Activated CD8-positive, alpha-beta memory T cell treated with anti-CD3 and anti-CD28 coated beads, Interleukin-2, amount 50 U/mL, for 1 hour (primary cell): ENCODE measurements around the gene SCNN1A.

Source experiments
- DNase-seq: peaks from one replicate; pipeline ENCODE4 v3.0.0-alpha.2; 2020; ENCODE audit errors: extremely low read depth

SCNN1A gene

DNA sequence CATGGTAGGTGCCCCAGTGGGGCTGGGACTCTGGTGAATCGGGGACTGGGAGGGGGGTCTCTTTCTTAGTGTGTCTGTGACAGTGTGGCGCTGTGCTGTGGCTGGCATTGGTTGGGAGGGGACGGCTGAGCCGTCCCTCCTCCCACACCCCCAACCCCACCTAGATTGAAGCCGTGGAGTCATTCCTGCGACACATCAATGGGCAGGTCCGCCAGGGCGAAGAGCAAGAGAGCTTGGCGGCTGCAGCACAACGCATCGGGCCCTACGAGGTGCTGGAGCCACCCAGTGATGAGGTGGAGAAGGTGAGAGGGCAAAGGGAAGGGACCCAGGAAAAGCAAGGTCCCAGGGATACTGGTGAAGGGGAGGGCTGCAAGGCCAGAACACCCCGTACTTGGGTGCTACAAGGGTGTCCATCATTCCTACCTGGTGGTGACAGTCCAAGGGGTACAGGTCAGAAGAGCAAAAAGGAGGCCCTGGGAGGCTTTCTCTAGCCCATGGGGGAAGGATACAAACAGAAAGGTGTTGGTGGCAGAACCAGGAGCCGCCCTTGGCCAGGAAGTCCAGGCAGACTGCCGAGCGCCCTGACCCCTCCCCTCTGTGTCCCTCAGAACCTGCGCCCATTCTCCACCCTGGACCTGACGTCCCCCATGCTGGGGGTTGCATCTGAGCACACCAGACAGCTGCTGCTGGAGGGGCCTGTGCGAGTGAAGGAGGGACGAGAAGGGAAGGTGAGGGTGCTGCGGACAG lies 57.5 kb downstream of the SCNN1A start:
- no peak for DNase-seq

DNA sequence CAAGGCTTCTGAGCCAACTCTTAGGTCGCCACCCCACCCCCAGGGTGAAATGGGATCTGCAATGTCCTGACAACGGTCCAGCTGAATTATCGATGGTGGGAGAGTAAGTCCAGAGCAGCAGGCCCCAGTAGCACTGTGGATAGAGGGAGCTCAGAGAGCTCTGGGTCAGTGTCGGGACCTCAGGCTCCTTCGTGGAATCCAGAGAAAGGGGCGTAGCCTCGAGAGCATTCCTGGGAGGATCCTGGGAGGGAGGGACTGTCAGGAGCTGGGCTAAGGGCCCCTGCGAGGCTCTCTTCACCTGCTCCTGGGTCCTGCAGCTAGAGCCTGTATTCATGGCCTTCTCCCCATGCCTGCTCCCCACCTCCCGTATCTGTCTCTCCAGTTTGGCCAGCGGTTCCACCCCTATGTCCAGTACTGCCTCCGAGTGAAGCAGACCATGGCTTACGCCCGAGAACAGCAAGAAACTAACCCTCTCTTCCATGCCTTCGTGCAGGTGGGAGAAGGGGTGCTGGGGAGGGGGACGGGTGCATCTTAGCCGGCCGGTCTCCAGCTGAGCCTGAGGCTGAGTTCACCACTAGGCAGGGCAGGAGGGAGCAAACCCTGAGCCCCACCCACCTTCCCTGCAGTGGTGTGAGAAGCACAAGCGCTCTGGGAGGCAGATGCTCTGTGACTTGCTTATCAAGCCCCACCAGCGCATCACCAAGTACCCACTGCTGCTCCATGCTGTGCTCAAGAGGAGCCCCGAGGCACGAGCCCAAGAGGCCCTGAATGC lies 58.3 kb downstream of the SCNN1A start:
- no peak for DNase-seq

DNA sequence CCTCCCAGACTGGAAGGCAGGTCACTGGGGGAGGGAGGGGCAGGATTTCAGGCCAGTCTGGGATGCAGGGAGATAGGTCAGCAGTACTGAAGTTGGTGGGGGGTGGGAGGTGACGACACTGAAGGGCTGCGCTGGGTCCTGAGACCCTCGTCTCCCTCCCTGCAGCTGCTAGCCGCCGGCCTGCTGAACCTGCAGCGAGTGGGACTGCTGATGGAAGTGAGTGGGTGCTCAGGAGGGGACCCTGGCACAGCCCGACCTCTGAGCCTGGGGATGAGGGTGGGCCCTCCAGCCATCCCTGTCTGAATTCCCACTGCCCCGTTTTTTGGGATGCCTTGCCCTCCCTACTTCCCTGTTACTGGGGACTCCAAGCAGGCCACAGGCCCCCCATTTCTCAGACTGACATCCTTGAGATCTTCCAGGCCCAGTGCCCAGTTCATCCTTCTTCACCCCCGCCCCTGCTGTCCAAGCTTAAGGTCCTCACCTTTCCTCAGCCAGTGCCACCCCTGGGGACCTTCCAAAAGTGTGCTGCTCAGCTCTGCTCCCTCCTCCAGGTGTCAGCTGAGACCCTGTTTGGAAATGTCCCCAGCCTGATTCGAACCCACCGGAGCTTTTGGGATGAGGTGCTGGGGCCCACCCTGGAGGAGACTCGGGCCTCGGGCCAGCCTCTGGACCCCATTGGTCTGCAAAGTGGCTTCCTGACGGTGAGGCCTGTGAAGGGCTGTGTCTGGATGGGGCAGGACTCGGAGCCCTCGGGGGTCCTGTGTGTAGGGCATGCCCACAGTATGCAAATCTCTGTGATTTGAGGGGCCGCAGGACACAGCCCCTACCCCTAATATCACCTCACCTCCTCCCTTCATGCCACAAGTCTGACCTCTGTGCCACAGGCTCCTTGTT lies 59.4 kb downstream of the SCNN1A start:
- no peak for DNase-seq

DNA sequence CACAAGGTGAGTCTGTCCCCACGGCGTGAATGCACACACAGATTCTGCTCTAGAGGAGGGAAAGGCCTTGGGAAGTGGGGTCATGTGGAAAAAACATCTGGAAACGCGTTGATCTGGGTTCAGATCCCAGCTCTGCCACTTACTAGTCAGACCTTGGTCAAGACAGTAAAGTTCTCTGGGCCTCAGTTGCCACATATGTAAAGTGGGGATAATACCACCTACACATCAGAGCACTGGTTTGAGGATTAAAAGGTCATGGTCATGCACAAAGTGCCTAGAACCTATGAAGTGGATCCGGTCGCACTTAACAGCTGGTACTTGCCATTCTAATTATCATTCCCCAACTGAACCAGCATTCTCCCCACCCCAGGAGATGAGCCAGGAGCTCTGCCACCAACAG lies 60.2 kb downstream of the SCNN1A start:
- no peak for DNase-seq

DNA sequence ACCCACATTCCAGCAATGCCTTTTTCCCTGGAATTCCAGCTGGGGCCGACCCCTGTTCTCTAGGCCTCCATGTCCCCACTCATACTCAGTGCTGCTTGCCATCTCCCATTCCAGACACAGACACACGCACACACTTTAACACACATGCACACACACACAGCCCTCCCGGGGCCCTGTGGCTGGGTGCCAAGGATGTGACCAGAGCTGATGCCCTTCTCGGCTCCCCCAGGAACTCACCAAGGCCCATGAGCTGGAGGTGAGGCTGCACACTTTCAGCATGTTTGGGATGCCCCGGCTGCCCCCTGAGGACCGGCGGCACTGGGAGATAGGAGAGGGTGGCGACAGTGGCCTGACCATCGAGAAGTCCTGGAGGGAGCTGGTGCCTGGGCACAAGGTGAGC lies 60.6 kb downstream of the SCNN1A start:
- DNase-seq = no peak

DNA sequence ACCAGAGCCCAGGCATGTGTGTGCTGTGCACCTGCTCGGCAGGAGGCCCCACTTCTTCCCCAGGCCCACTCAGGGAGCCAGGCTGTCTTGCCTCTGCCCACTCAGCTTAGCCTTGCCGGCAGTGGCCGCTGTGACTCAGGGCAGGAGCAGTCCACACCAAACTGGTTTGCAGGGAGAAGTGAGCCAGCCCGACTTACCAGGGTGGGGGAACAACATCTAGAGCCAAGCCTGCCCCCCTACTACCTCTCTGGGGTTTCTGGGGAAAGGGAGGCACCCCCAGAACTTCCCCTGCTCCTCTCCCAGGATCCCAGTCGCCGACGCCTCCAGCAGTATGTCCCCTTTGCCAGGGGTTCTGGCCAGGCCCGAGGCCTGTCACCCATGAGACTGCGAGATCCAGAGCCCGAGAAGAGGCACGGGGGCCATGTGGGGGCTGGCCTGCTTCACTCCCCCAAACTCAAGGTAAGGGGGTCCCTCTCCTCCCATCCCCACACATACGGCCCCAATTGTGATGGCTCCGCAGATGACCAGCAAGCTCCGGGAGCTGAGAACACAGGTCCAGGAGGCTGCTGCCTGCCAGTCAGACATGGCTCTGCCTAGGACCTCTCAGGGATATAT lies 61.9 kb downstream of the SCNN1A start:
- DNase-seq = no peak

DNA sequence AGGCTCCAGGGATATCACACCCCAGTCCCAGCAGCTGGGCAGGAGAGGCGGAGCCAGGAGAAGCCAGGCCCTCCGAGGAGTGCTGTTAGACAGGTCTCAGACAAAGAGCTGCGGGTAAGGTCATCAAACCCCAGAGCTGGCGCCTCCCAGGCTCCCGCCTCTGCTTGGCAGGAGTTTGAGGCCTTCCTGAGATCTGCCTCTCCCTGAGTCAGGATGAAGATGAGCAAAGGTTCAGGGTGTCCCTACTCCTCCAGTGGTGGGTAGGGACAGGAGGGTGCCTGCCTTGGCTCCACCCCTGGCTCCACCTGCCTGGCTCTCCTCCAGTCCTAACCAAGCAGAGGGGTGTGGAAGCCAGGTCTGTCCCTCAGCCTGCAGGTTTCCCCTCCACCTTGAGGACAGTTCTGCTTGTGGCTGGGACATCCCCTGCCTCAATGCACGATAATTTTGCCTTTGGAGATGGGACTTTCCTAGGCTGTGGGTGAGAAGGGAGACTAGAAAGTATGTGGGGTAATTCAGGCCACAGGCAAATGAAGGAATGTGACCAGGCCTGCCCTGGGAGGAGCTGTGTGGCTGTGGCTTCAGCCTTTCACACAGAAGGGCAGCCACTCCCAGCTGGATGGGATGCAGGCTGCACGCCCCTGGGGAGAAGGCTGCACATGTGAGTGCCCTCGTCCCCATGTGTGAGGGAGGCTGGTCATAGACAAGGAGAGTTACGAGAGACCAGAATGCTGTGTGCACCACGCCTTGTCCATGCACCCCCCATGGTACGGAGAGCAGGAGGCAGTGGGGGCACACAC lies 62.6 kb downstream of the SCNN1A start:
- DNase-seq = no peak

DNA sequence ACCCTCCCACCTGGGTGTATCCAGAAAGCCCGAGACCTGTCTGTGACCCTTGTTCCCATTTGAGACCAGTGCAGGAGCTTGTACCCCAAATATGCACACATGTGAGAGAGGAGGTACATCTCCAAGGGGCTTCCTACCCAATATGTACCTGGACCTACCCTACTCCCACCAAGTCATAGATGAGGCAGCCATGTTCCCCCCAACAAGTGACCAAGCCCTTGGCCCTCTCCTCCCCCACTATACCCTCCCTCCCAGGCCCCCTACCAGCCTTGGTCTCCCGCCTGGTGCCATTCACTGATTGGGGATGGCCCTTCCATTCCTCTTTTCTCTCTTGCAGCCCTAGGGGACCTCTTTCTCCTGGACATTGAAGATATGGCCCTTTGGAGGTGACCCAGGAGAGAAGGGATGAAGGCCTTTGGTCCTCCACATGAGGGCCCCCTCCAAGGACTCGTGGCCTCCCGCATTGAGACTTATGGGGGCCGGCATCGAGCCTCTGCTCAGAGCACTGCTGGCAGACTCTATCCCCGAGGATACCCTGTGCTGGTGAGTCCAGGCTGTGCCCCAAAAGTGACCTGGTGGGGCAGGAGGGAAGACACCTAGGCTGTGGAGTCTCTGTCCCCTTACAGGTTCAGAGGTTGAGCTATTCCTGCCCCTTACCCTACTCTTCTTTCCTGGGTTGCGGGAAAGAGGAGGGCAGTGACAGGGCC lies 63.4 kb downstream of the SCNN1A start:
- no peak for DNase-seq

DNA sequence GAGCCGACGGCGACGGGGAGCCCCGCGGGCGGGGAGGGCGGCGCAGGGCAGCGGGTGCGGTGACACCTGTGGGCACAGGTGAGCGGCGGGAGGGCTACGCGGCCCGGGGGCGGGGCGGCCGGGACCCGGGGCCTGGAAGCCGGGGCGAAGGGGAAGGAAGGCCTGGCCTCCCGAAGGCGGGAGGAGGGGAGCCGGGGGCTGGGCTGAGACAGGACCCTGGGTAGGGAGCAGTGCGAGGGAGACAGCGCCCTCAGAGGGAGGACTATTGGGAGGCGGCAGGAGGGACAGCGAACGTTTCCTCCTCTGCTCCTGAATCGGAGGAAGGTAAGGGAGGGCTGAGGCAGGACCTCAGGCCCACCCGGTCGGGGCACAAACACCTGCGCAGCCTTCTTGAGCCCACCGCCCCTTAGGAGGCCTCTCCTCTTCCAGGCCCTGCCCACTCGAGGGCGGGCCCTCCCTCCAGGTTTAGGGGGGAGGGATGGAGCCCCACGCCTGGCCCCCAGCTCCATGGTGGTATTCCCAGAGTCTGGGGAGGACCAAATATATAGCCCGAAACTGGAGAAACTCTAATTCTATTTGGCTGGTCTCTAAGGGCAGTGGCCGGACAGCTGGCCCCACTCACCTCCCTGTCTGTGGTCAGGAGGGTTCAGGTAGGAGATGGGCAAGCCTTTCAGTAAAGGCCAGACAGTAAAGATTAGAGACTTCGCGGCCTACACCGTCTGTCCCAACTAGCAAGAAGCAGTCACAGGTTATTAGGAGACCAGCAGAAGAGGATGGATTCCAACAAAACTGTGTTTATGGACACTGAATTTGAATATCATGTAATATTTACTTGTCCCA lies 64.4 kb downstream of the SCNN1A start:
- no peak for DNase-seq

DNA sequence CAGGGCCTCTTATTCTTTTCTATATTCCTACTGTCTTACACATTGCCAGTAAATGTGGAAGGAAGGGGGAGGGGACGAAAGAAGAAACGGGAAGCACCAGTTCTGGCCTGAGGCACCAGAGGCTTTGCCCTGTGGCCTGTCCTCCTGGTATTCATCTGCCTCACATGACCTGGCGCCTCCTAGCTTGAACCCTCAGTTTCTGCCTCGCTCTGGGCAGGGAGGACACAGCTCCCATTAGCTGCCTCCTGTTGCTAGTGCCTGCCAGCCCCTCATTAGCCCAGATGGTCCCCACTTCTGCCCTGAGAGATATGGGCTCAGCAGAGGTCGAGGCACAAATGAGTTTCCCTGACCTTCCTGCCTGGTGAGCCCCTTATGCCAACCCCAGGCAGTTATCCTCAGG lies 67.8 kb downstream of the SCNN1A start:
- no peak for DNase-seq

DNA sequence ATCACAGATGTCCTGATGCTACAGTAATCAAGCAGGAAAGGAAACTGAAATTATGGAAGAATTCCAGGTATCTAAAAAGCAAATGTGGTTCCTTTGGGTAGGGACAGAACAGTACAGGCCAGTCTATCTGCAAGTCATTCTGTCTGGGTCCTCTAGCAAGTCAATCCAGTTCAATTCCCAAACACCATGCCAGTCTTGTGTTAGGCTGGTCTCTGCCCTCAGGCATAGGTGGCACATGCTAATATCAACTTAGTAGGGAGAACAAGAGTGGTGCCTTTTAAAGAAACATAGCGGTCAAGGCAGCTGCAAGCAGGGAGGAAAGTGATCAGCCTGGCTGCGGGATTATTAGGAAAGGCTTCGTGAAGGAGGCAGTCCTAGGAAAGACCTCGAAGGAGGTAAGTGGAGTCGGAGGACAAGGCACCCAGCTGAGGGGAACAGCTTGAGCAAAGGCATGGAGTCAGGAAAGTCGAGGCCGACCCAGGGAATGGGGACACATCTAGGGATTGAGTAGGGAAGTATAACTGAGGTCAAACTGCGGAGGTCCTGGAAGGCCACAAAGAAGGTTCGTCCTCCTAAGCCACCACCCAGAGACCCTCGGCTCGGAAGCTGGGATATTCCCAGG lies 68.7 kb downstream of the SCNN1A start:
- no peak for DNase-seq

DNA sequence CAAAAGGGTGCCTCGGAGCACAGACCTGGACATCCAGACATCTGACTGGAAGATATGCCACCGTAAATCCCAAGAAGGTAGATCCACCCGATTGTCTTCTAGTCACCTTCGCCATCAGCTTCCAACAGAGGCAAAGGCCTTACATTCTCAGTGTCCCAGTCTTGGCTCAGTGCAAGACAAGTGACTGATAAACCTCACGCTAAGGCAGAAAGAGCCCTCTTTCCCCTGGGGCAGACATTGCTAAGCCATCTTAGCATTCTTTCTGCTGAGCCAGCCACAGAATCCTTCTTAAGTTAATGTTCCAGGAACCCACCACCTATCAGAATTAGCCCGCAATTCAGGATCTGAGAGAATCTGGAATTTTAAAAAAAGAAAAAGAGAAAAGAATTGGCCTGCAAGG lies 69.2 kb downstream of the SCNN1A start:
- DNase-seq = no peak

DNA sequence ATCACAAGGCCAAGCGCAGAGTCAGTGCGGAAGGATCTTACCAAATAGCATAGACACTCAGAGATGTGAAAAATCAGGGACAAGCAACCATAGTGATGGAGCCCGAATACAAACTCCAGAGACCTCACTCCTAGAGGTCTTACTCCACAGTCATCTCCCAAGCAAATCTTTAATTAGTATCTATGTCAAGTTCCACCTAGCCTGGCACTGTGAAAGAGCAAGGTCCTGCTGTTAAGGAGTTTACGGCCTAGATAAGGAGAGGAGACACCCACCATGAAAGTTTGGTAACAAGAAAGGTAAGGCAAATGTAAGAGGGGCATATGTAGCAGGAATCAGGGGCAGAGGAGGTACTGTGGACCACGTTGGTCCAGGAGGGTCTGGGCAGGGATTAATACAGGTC lies 72.3 kb downstream of the SCNN1A start:
- no peak for DNase-seq

DNA sequence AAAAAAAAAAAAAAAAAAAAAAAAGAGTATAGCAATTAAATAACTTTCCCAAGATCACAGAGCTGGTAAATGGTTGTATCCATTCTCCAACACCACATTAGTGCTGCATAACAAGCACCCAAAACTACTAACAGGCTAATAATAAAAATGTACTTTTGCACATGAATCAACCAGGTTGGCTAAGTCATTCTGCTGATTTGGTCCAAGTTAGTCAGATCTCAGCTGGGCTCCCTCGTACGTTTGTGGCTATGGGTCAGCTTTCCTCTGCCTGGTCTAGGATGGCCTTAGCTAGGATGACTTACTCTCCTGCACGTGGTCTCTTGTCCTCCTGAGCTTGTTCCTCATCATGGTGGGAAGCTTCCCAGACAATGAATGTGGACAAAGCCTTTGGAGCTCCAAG lies 72.7 kb downstream of the SCNN1A start:
- DNase-seq = no peak

DNA sequence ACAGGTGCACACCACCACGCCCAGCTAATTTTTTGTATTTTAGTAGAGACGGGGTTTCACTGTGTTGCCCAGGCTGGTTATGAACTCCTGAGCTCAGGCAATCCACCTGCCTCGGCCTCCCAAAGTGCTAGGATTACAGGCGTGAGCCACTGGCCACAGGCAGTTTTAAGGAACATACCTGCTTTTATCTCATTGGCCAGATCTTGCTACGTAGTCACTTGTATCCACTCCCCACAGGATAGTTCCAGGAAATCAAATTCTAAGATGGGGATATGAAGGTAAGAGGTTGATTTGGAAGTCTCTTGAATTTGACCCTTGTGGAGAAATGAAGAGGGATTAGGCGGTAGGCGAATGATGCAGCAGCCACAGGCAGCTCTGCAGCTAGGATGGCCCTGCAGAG lies 73.6 kb downstream of the SCNN1A start:
- DNase-seq = no peak

DNA sequence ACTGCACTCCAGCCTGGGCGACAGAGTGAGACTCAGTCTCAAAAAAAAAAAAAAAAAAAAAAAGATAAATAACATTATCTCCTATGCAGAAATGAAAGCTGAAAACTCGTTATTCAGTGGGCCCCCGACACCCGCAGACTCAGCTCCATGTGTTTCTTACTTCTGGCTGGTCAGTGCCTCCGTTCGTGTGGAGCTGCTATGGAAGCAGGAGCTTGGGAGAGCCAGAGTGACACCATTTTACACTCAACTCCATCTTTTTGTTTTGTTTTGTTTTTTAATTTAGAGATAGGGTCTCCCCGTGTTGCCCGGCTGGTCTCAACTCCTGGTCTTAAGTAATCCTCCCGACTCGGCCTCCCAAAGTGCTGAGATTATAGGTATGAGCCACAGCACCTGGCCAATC lies 78.2 kb downstream of the SCNN1A start:
- no peak for DNase-seq
